IPS-18c (cell line): ENCODE results near the gene PLPPR1.

Experiments used
- H3K4me3 ChIP-seq: 2 replicates; pipeline ENCODE4 v1.7.0; 2013; ENCODE audit warnings: low read depth, mild to moderate bottlenecking, low read length, moderate library complexity; ENCODE audit not compliant: insufficient read depth
- H3K9me3 ChIP-seq: one replicate; pipeline ENCODE4 v1.6.1; 2013; ENCODE audit warnings: mild to moderate bottlenecking, low read length, moderate library complexity; ENCODE audit not compliant: control insufficient read depth, insufficient read depth

The PLPPR1 gene

GRCh38 chr9:101336091-101336490, 307.6 kb downstream of the PLPPR1 start:
- Histone ChIP-seq H3K4me3 (no peak overlapping the region), H3K9me3 (peaks cover 2% of the 10 kb centered on the region)

DNA sequence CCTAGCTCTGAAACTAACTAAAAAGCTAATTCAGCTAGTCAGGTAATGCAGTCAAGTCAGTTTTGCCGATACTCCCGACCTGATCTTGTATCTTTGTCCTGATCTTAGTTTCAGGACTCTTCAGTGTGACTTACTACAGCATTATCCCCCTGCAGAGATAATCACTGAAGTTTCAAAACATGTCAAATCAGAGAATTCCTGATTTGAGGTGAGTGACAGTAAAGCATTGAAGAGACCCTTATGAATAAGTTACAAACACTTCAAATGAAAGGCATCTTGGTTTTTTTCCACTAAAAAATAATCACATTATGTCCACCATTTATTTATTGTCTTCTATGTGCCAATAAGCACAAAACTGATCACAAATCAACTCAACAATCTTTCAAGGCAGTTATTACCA, 308.7 kb downstream of the PLPPR1 start:
- peaks cover 2% of the 10 kb centered on the region for H3K9me3 ChIP-seq
- H3K4me3 ChIP-seq = no peak overlapping the region

GRCh38 chr9:101341958-101342357, 313.4 kb downstream of the PLPPR1 start:
- Histone ChIP-seq H3K9me3 (peaks cover 2% of the 10 kb centered on the region), H3K4me3 (no peak overlapping the region)

GRCh38 chr9:101342595-101342994, 314.1 kb downstream of the PLPPR1 start:
- H3K4me3 ChIP-seq = no peak overlapping the region

DNA sequence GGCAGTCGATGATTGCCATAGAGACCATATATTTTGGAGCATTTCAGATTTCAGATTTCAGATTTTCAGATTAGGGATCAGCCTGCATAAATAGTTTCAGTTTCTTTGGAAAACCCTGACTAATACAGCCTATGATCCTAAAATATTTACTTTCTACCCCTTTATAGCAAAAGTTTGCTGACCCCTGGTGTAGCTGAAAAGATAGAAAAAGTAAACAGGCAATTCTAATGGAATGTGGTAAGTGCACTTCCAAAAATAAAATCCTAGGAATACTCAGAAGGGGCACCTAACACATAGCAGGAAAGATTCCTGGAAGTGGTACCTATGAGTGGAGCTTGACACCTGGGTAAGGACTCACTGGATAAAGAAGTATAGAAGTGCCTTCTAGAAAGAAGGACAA, 321.8 kb downstream of the PLPPR1 start:
- Histone ChIP-seq H3K4me3 (no peak overlapping the region), H3K9me3 (no peaks in the 10 kb centered on the region)

More at GRCh38 chr9:101342595-101342994, 314.1 kb downstream of the PLPPR1 start:
- peaks cover 2% of the 10 kb centered on the region for H3K9me3 ChIP-seq

DNA sequence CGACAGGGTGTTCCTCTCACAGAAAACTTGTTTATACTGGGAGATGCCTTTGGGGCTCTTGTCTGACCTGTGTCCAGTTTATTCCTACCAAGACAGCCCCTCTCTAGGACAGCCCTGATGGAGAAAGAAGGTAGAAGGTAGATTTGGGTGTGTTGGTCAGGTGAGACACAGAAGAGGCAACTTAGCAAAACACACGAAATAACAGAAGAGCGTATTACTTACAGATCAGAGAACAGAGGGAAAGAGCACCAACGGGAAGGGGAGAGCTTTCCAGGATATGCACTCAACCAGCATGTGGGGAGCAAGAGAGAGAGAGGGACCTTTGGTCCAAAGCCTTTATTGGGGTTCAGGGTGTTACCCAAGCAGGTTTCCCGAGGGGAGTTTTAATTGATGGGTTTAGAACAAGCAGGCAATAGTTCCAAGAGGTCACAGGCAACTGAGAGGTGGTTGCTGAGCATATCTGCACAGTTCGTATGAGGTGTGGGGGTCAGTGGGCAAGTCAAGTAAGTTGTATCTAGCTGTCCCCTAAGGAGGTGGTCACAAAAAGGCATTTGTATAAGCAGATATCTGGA, 324.5 kb downstream of the PLPPR1 start:
- Histone ChIP-seq H3K4me3 (no peak overlapping the region), H3K9me3 (peaks cover 2% of the 10 kb centered on the region)

GRCh38 chr9:101353683-101354082, 325.2 kb downstream of the PLPPR1 start:
- Histone ChIP-seq H3K4me3 (no peak overlapping the region), H3K9me3 (peaks cover 2% of the 10 kb centered on the region)

DNA sequence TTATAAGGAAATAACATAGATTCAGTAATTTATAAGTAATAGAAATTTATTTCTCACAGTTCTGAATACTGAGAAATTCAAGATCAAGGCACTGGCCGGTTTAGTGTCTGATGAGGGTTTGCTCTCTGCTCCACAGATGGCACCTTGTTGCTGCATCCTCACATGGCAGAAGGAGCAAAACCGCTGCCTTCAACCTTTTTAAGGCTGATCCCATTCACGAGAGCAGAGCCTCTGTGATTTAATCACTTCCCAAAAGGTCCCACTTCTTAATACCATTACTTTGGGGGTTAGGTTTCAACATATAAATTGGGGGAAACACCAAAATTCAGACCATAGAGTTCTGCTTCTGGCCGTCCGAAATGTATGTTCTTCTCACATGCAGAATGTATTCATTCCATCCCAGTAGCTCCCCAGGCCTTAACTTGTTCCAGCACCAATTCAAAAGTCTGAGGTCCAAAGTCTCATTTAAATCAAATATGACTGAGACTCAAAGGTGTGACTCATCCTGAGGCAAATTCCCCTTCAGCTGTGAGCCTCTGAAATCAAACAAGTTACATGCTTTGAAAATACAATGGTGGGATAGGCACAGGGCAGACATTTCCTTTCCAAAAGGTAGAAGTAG, 325.7 kb downstream of the PLPPR1 start:
- peaks cover 2% of the 10 kb centered on the region for H3K9me3 ChIP-seq
- H3K4me3 ChIP-seq = no peak overlapping the region

DNA sequence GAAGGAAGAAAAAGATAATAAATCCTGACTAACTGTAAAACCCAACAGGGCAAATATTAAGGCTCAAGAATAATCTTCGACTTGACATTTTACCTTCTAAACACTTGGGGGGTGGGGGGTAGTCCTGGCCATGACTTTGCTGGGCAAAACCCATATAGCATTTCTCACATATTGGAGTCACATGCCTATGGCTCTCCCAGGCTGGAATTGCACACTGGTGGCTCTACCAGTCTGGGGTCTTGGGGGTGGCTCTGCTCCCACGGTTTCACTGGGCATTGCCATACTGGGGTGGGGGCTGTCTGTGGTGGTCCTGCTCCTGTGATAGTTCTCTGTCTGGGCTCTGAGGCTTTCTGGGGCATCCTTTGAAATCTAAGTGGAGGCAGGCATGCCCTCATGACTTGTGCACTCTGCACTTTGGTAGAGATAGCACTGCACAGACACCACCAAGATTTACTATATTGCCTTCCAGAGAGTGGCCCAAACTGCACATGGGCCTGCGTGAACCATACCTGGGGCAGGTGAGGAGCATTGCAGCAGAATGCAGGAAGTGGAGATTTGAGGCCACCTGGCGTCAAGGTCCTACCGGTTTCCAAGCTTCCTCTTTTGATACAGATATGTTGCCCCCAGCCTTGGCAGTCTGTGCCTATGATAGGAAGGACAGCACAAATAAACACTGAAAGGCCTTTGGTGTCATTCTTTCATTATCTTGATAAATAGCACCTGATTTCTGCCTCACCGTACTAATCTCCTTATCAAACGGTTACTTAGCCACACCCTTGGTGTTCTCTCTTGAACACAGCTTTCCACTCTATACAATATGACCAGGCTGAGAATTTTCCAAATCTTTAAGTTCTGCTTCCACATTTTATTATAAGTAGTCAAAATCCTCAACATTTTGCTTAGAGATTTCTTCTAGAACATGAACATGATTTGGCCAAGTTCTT, 326.5 kb downstream of the PLPPR1 start:
- Histone ChIP-seq H3K9me3 (peaks cover 2% of the 10 kb centered on the region), H3K4me3 (no peak overlapping the region)

- H3K9me3 ChIP-seq = peaks cover 2% of the 10 kb centered on the region
Measured at GRCh38 chr9:101356619-101357018, 328.1 kb downstream of the PLPPR1 start.

GRCh38 chr9:101359679-101360078, 331.2 kb downstream of the PLPPR1 start:
- Histone ChIP-seq H3K4me3 (no peak overlapping the region), H3K9me3 (peaks cover 2% of the 10 kb centered on the region)

More at GRCh38 chr9:101356619-101357018, 328.1 kb downstream of the PLPPR1 start:
- H3K4me3 ChIP-seq = no peak overlapping the region

GRCh38 chr9:101360647-101361046, 332.1 kb downstream of the PLPPR1 start:
- Histone ChIP-seq H3K9me3 (peaks cover 2% of the 10 kb centered on the region), H3K4me3 (no peak overlapping the region)

GRCh38 chr9:101362450-101362849, 333.9 kb downstream of the PLPPR1 start:
- no peaks in the 10 kb centered on the region for H3K9me3 ChIP-seq

GRCh38 chr9:101365181-101365580, 336.7 kb downstream of the PLPPR1 start:
- Histone ChIP-seq H3K9me3 (no peaks in the 10 kb centered on the region), H3K4me3 (no peak overlapping the region)

More at GRCh38 chr9:101362450-101362849, 333.9 kb downstream of the PLPPR1 start:
- no peak overlapping the region for H3K4me3 ChIP-seq

DNA sequence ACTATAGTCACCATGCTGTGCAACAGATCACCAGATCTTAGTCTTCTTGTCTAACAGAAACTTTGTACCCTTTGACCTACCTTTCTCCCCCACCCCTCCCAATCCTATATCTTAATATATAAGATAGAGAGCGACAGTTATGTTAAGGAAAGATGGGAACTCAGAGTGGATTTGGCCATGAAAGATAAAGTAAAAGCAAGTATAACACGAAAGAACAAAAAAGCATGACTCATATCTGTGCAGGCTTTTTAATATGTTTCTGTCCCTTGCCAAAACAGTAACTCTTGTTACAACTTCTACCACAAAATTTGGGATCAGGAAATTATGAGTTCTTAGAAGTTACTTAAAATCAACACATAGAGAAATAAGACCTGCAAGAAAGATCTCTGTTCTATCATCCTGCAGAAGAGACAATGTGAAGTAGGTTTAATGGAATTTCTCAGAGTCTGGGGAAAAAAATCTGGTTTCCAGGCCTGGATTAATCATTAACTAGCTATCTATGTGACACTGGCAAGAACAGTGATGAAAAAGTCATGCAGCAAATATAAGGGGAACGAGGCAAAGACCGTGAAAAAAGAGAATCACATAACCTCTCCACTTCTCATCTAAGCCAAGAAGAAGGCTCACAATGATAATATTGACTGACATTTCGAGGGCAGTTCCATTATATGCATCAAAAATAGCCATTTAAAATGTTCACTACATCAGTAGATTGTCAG, 337.7 kb downstream of the PLPPR1 start:
- Histone ChIP-seq H3K9me3 (no peaks in the 10 kb centered on the region), H3K4me3 (no peak overlapping the region)

GRCh38 chr9:101367323-101367722, 338.8 kb downstream of the PLPPR1 start:
- H3K9me3 ChIP-seq = no peaks in the 10 kb centered on the region
- H3K4me3 ChIP-seq = no peak overlapping the region

DNA sequence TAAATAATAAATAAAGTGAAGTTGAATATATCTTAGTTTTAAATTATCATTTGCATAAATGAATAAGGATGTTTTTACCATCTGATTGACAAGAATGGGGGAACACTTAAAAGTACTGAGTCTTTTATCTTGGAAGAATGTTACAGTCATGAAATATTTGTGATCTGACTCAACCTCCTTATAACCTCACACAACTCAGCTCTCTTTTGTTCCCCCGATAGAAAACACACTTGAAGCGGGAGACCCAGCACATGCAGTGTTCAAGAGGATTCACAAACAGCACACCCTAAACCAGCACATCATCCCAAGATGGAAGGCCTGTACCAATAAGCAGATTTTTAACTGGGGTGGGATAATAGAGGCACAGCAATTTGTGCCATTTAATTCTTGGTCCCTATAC, 340.8 kb downstream of the PLPPR1 start:
- Histone ChIP-seq H3K4me3 (no peak overlapping the region), H3K9me3 (no peaks in the 10 kb centered on the region)
